Motor neuron (in vitro differentiated cells): ENCODE measurements around the gene TRANK1. TPM values are rescaled to one million over a fixed set of nuclear protein-coding genes. Genes with fewer than 3 reads are reported as not detected.

Experiments
- ATAC-seq, 8 experiments: fragments of 200-7000 bp; cut with Tn5 transposase; replicated peaks in 6 of 8; 2 replicates each; pipeline ENCODE4 v1.8.0; 2021; ENCODE audit warnings: mild to moderate bottlenecking in 8 of 8, moderate library complexity in 8 of 8
- H3K27ac ChIP-seq, 2 donors: fragments of 250-450 bp; sonication (Bioruptor Pico); 2 replicates each; pipeline ENCODE4 v1.9.0; 2021; ENCODE audit warnings: antibody characterized with exemption in 2 of 2, mild to moderate bottlenecking in 2 of 2, moderate library complexity in 1 of 2
- H3K4me1 ChIP-seq, 2 donors: fragments of 250-450 bp; sonication (Bioruptor Pico); replicated peaks in 1 of 2; 2 replicates each; pipeline ENCODE4 v1.6.1; 2021; ENCODE audit warnings: antibody characterized with exemption in 2 of 2, mild to moderate bottlenecking in 2 of 2, moderate library complexity in 1 of 2
- H3K4me3 ChIP-seq, 5 donors: fragments of 250-450 bp; sonication (Bioruptor Pico); 2 replicates each; pipeline ENCODE4 v1.9.0; 2021; ENCODE audit warnings: antibody characterized with exemption in 5 of 5, mild to moderate bottlenecking in 5 of 5, moderate library complexity in 4 of 5
- WGBS, 10 experiments: fragments of 450-650 bp; shearing (Covaris generic); methylation state at CpG; one replicate each; pipeline ENCODE4 v1.0.0; 2022; 5-methylcytosine and 5-hydroxymethylcytosine counted together
- in situ Hi-C, 9 experiments: fragments of 400-800 bp; cut with MboI; loops; one replicate each; pipeline ENCODE4 v1.15.0; 2021; ENCODE audit warnings: low sequenced_read_pairs in 9 of 9, low pct_unique_long_range_greater_than_20kb in 2 of 9; ENCODE audit not compliant: unreplicated experiment in 9 of 9
- total RNA-seq, 8 experiments: library from RNA; unstranded; fragments of 300-600 nt; gene quantifications; 2 replicates each; pipeline versions ENCODE4 v1.2.3 to v1.2.4, GENCODE V29; 2022

Gene TRANK1
- total RNA-seq, 8 experiments from 2014 or later: 0.37 to 22.8 (median 2.0) TPM

DNA sequence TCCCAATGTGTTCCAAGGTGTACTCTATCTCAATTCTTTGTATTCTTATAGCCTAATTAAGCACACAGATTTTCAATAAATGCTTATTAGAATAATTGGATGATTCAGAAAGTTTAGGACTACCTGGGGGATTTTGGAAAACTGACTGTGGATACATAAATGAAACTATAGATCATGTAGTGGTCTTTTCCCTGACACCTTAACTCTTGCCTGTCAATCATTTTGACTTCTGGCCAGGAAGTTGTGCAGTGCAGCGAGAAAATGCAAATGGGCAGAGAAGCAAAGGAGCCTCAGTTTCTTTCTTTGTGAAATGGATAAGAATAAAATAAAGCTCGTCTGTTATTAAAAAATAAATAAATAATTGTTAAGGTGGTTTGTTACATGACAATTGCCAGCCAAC lies 133.1 kb downstream of the TRANK1 start:
- in situ Hi-C loops: no loop called here
- no peak for ATAC-seq

DNA sequence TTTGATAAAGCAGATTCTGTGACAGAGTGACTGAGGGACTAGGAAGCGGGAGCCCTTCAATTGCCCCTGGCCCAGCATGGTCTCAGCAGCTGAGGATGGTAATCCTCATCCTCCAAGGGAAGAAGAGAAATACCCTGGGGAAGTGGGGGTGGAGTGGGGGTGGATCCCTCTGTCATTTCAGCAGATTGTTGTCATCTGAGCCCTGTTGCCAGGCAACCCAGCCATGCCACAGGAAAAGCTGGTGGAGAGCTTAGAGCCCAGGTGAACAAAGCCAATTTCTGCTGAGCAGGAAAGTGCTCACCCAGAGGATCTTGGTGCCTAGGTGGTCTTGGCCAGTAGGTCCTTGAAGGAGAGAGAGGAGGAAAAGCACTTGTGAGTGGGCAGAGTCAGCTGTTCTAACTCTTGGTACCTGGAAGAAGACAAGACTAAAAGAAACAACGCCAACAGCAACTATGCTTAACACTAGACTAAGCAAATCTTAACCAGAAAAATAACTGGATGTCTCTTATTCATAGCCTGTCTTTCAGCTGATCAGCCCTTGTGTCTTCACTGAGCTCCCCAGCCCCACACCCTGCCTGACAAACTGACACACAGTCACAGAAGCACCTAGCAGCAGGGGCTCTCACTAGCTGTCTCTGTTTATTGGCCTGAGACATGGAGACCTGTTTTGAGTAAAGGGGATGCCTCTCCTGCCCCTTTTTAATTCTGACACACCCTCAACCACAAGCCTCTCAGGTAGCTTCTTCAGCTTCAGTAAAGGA lies 140.4 kb downstream of the TRANK1 start:
- 0 to 100% (median 80%) methylated on average over 1 to 2 of the region's 2 CpGs; no CpG with 5 or more reads in 1 of the 10 experiments for WGBS, 10 experiments
- peaks cover 10 to 12% of the 10 kb centered on the region in 2 donors for H3K4me1 ChIP-seq
- in situ Hi-C loops: no loop called here
- H3K27ac ChIP-seq: no peak overlapping the region
- no peak overlapping the region for H3K4me3 ChIP-seq
- ATAC-seq: peak in 6 of 8 experiments; percentile 42 to 91 (median 72)

More for the DNA sequence above, 133.1 kb downstream of the TRANK1 start:
- Histone ChIP-seq H3K27ac (no peak overlapping the region), H3K4me1 (no peaks in the 10 kb centered on the region), H3K4me3 (no peak overlapping the region)
- 42 to 96% (median 81%) methylated on average over 1 to 2 of the region's 2 CpGs for WGBS, 10 experiments

DNA sequence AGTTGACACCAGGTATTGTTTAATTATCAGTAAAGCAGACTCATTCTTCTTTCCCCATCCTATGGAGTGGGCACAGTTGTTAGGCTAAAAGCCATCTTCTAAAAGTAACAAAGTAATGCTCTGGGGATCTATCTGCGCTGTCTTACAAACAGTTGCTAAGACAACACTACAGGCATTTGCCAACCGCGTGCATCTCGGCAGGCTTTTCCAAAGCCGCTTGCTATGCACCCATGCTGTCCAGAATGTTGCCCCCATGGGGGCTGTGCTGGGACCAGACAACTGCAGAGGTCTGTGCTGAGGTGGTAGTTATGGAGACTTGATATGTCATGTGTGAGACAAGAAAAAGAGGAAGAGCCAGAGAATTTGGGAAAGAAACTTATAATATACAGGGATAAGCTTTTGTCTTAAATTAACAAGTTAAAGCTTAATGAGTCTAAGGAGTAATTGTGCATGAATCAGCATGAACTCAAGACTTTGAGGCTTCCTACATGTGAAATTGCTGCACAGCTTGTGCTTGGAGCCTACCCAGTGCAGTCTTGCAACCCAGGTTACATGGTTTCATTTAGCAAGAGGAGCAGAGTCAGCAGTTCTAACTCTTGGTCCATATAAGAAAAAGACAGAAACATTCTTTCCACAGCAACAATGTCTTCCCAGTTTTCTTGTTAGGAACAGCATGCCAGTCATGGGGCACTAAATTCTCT lies 141.6 kb downstream of the TRANK1 start:
- no peak overlapping the region for H3K4me3 ChIP-seq
- in situ Hi-C loops: no loop called here
- ATAC-seq: no peak
- no peak overlapping the region for H3K27ac ChIP-seq
- H3K4me1 ChIP-seq: peaks cover 10 to 12% of the 10 kb centered on the region in 2 donors
- 15 to 100% (median 80%) methylated on average over 1 to 5 of the region's 5 CpGs; no CpG with 5 or more reads in 5 of the 10 experiments for WGBS, 10 experiments

- WGBS, 10 experiments: 25 to 80% (median 65%) methylated on average over 1 to 3 of the region's 3 CpGs; no CpG with 5 or more reads in 3 of the 10 experiments
- in situ Hi-C loops: no loop called here
- no peak overlapping the region for H3K4me3 ChIP-seq
- no peak overlapping the region for H3K27ac ChIP-seq
- H3K4me1 ChIP-seq: peaks cover 10 to 12% of the 10 kb centered on the region in 2 donors
- no peak for ATAC-seq
These were observed 144.2 kb downstream of the TRANK1 start for GRCh38 chr3:36800533-36801116.

- peak in 7 of 8 experiments; percentile 35 to 90 (median 44) for ATAC-seq
- no peak overlapping the region for H3K4me3 ChIP-seq
- H3K4me1 ChIP-seq: no peaks in the 10 kb centered on the region
- no peak overlapping the region for H3K27ac ChIP-seq
- in situ Hi-C loops: no loop called here
These were observed 148.0 kb downstream of the TRANK1 start for GRCh38 chr3:36796881-36797280.

DNA sequence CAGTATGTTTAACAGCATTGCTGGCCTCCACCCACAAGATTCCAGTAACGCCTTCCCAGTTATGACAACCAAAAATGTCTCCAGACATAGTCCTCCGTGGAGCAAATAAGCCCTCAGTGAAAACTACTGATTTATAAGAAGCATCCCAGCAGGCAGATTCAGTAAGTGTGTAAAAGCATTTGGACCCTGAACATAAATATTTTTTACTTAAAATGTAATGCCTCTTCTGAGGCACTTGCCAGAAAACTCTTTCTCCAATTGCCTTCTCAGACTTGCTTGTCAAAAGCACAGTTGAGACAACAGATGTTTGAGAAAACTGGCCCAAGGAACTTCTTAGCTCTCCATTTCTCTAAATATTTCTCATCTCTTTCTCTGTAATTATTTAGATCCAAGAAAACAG lies 148.7 kb downstream of the TRANK1 start:
- peak in 2 of 8 experiments; percentile 44 to 55 for ATAC-seq
- in situ Hi-C loops: no loop called here

GRCh38 chr3:36795622-36796021 lies 149.2 kb downstream of the TRANK1 start:
- no peaks in the 10 kb centered on the region for H3K4me1 ChIP-seq
- no peak overlapping the region for H3K27ac ChIP-seq
- no peak for ATAC-seq
- 0 to 100% (median 63%) methylated on average over 1 of the region's 1 CpG; no CpG with 5 or more reads in 2 of the 10 experiments for WGBS, 10 experiments
- no peak overlapping the region for H3K4me3 ChIP-seq
- in situ Hi-C loops: no loop called here

More for the DNA sequence above, 148.7 kb downstream of the TRANK1 start:
- 0 to 100% (median 80%) methylated on average over 1 to 2 of the region's 2 CpGs for WGBS, 10 experiments
- H3K27ac ChIP-seq: no peak overlapping the region
- H3K4me1 ChIP-seq: no peaks in the 10 kb centered on the region
- no peak overlapping the region for H3K4me3 ChIP-seq

GRCh38 chr3:36792342-36792741 lies 152.5 kb downstream of the TRANK1 start:
- Histone ChIP-seq H3K27ac (no peak overlapping the region), H3K4me3 (no peak overlapping the region), H3K4me1 (no peaks in the 10 kb centered on the region)
- in situ Hi-C loops: no loop called here
- WGBS, 10 experiments: 0 to 63% (median 35%) methylated on average over 1 to 4 of the region's 4 CpGs; no CpG with 5 or more reads in 5 of the 10 experiments
- peak in 3 of 8 experiments; percentile 38 to 84 (median 82) for ATAC-seq

DNA sequence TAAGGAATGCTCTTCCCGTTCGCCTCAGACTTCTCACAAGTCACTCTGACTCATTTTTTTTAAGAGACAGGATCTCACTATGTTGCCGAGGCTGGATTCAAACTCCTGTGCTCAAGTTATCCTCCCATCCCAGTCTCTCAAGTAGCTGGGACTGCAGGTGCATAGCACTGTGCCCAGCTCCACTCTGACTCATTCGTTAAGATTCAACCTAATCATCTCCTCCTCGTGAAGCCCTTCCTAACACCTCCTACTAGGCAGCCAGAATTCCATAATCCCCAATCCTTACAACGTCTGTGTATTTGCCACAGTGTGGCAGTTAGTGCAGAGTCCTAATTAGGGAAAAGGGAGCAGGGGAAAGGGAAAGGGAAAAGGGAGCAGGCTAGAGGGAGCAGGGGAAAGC lies 154.1 kb downstream of the TRANK1 start:
- Histone ChIP-seq H3K4me3 (no peak overlapping the region), H3K27ac (no peak overlapping the region), H3K4me1 (no peaks in the 10 kb centered on the region)
- no peak for ATAC-seq
- 0 to 100% (median 49%) methylated on average over 1 to 6 of the region's 6 CpGs; no CpG with 5 or more reads in 2 of the 10 experiments for WGBS, 10 experiments
- in situ Hi-C loops: no loop called here

GRCh38 chr3:36786921-36787890 lies 157.6 kb downstream of the TRANK1 start:
- WGBS, 10 experiments: 60 to 88% (median 78%) methylated on average over 1 to 3 of the region's 3 CpGs; no CpG with 5 or more reads in 2 of the 10 experiments
- Histone ChIP-seq H3K4me3 (no peak overlapping the region), H3K27ac (no peak overlapping the region), H3K4me1 (no peaks in the 10 kb centered on the region)
- in situ Hi-C loops: no loop called here
- peak in 3 of 8 experiments; percentile 45 to 95 (median 94) for ATAC-seq

DNA sequence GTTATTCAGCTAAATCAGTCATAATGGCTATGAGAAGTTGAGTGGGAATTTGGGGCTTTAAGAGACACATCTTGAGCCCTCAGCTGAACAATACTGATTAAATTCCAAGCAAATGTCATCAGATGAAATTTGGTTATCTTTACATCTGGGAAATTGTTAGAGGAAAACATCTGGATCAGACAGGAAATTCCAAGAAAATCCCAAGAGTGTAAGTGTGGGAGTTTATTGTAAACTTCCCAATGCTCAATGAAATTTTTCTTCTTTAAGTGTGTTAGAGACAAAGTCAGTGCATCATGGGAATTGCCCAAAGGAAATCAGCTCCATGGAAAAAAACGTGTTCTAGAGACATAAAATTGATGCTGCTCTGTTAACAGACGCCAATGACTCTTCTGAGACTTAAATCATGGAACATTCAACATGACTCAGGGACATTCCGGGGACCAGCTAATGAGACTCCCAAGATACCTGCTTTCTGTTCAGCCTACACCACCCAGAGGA lies 160.7 kb downstream of the TRANK1 start:
- in situ Hi-C loops: no loop called here
- no peaks in the 10 kb centered on the region for H3K4me1 ChIP-seq
- ATAC-seq: no peak
- no peak overlapping the region for H3K27ac ChIP-seq
- no peak overlapping the region for H3K4me3 ChIP-seq
- 0 to 97% (median 50%) methylated on average over 1 to 3 of the region's 3 CpGs; no CpG with 5 or more reads in 2 of the 10 experiments for WGBS, 10 experiments
